HEK293 (cell line): ENCODE data around the gene BCL6.

ENCODE experiments used
- CTCF ChIA-PET: fragments of 350-600 bp; formaldehyde crosslinking; extraction: SDS; loops from one replicate; lab custom pipeline; 2021; ENCODE audit warnings: antibody characterized with exemption; lab: Yijun Ruan, JAX
- POLR2A ChIA-PET: fragments of 300-600 bp; formaldehyde crosslinking; extraction: SDS; loops from one replicate; lab custom pipeline; 2020; ENCODE audit warnings: antibody characterized with exemption, inconsistent platforms; lab: Yijun Ruan, JAX
- H3K27ac ChIP-seq: fragments of 200-500 bp; sonication (Bioruptor generic); 2 replicates; pipeline ENCODE4 v1.5.1; 2014; ENCODE audit warnings: low read depth, low read length, control low read depth, inconsistent platforms; ENCODE audit errors: extremely low read depth
- H3K36me3 ChIP-seq, 2 experiments: fragments of 200-500 bp in 1 of 2; sonication (Bioruptor generic) in 1 of 2; 1 replicate in 1 of 2; 2 replicates in 1 of 2; pipeline ENCODE4 v1.5.1; 2014 to 2017; ENCODE audit warnings: inconsistent platforms in 2 of 2, low read length in 2 of 2; ENCODE audit not compliant: control insufficient read depth in 2 of 2, insufficient read depth in 1 of 2
- H3K4me1 ChIP-seq: fragments of 200-500 bp; sonication (Bioruptor generic); 2 replicates; pipeline ENCODE4 v1.5.1; 2014; ENCODE audit warnings: mild to moderate bottlenecking, low read length, inconsistent platforms; ENCODE audit not compliant: control insufficient read depth, insufficient read depth
- H3K4me3 ChIP-seq: 2 replicates; pipeline ENCODE4 v1.5.1; 2011; ENCODE audit warnings: low read depth, mild to moderate bottlenecking, control low read depth, low read length, moderate library complexity
- H3K9me3 ChIP-seq: fragments of 200-500 bp; sonication (Bioruptor generic); 2 replicates; pipeline ENCODE4 v1.5.1; 2014; ENCODE audit warnings: low read depth, low read length, inconsistent platforms; ENCODE audit not compliant: control insufficient read depth, insufficient read depth
- CTCF ChIP-seq: fragments of 450-650 bp; formaldehyde crosslinking; IDR thresholded peaks from 2 replicates; pipeline ENCODE4 v1.5.1; 2016; ENCODE audit warnings: missing biosample characterization, missing genetic modification characterization
- MYNN ChIP-seq: fragments of 450-650 bp; formaldehyde crosslinking; IDR thresholded peaks from 2 replicates; pipeline ENCODE4 v1.5.1; 2016; ENCODE audit warnings: missing biosample characterization, missing genetic modification characterization, borderline replicate concordance
- PRDM1 ChIP-seq: fragments of 450-650 bp; formaldehyde crosslinking; IDR thresholded peaks from 2 replicates; pipeline ENCODE4; 2016; ENCODE audit warnings: missing biosample characterization, missing genetic modification characterization
- ZFHX2 ChIP-seq: fragments of 450-650 bp; formaldehyde crosslinking; conservative IDR thresholded peaks from 2 replicates; pipeline ENCODE4 v1.5.1; 2016; ENCODE audit warnings: missing biosample characterization, missing genetic modification characterization
- ZNF10 ChIP-seq: fragments of 450-650 bp; formaldehyde crosslinking; IDR thresholded peaks from 2 replicates; pipeline ENCODE4 v1.5.1; 2017; ENCODE audit warnings: missing biosample characterization, missing genetic modification characterization
- ZNF2 ChIP-seq: fragments of 450-650 bp; formaldehyde crosslinking; IDR thresholded peaks from 2 replicates; pipeline ENCODE4 v1.5.1; 2016; ENCODE audit warnings: missing biosample characterization, missing genetic modification characterization
- ZNF280D ChIP-seq: fragments of 450-650 bp; formaldehyde crosslinking; IDR thresholded peaks from 2 replicates; pipeline ENCODE4 v1.5.1; 2016; ENCODE audit warnings: missing biosample characterization, missing genetic modification characterization
- ZNF501 ChIP-seq: fragments of 450-650 bp; formaldehyde crosslinking; IDR thresholded peaks from 2 replicates; pipeline ENCODE4 v1.5.1; 2016; ENCODE audit warnings: missing biosample characterization, missing genetic modification characterization
- ZNF654 ChIP-seq: fragments of 450-650 bp; formaldehyde crosslinking; IDR thresholded peaks from 2 replicates; pipeline ENCODE4 v1.5.1; 2016; ENCODE audit warnings: low read depth, missing biosample characterization, missing genetic modification characterization
- ZNF660 ChIP-seq: fragments of 450-650 bp; IDR thresholded peaks from 2 replicates; pipeline ENCODE4 v1.5.1; 2018; ENCODE audit warnings: missing biosample characterization, mild to moderate bottlenecking, missing genetic modification characterization
- ZNF707 ChIP-seq: fragments of 450-650 bp; formaldehyde crosslinking; IDR thresholded peaks from 2 replicates; pipeline ENCODE4 v1.5.1; 2016; ENCODE audit warnings: missing biosample characterization, missing genetic modification characterization
- TF ChIP-seq, protein P1 (sequence below): fragments of 450-650 bp; formaldehyde crosslinking; IDR thresholded peaks from 2 replicates; pipeline ENCODE4 v1.5.1; 2017; ENCODE audit warnings: missing biosample characterization, missing genetic modification characterization

The BCL6 gene

GRCh38 chr3:187679638-187680396, 65.5 kb downstream of the BCL6 start:
- no peak overlapping the region for H3K27ac ChIP-seq
- POLR2A ChIA-PET: interaction anchor here (1.0 kb wide), 1 partner anchor 360 kb away, joined by 3 read pairs; no protein-coding TSS in a partner anchor
- H3K9me3 ChIP-seq: no peaks in the 10 kb centered on the region
- no peaks in the 10 kb centered on the region for H3K4me1 ChIP-seq
- no peak overlapping the region for H3K4me3 ChIP-seq
- H3K36me3 ChIP-seq: no peaks in the 10 kb centered on the region
- TF ChIP-seq ZNF654 (tag by site-specific recombination): peak; percentile 90
- TF ChIP-seq ZNF280D (tag by site-specific recombination): 0 out of 2 replicates have a peak, but pooled peaks have one; percentile 27
- peak; percentile 81 for TF ChIP-seq CTCF (tag by site-specific recombination)
- no peak for TF ChIP-seq ZNF501 (tag by site-specific recombination)
- TF ChIP-seq ZNF2 (tag by site-specific recombination): 0 out of 2 replicates have a peak, but pooled peaks have one; percentile 47
- TF ChIP-seq PRDM1 (tag by site-specific recombination): peak; percentile 89
- no peak for TF ChIP-seq ZFHX2
- CTCF ChIA-PET: interaction anchor here (0.5 to 11.0 kb wide), 68 partner anchors 9 to 1275 kb away, joined by 3 to 407 read pairs (median 4); partner anchors contain the start of genes RTP2 and SST

DNA sequence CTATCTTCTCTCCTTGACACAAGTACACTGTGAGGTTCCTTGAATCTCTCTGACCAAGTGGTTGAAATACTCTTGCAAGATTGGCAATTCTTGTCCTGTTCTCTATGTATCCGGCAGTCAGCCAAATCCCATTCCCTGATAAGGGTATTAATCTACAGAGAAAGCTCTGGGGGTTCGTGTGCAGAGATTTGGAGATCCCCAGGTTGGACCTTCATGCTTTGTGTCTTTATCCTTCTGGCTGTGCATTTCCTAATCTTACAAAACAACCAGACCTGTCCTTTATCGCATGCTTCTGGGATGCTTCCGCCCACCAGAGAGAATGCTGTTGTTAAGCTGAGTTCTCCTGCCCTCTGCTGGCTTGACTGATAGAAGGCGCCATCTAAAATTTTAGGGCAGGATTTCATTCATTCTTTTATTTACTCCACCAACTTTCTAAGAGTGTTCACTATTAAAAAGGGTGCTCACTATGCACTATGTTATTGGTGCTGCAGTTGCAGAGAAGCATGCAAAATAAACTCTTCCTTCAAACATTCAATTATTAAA, 66.5 kb downstream of the BCL6 start:
- H3K4me1 ChIP-seq: no peaks in the 10 kb centered on the region
- no peaks in the 10 kb centered on the region for H3K9me3 ChIP-seq
- no peaks in the 10 kb centered on the region for H3K36me3 ChIP-seq
- no peak overlapping the region for H3K4me3 ChIP-seq
- CTCF ChIA-PET: interaction anchor here (0.5 to 11.0 kb wide), 60 partner anchors 8 to 1457 kb away, joined by 3 to 407 read pairs (median 4); partner anchors contain the start of genes RTP2 and SST
- POLR2A ChIA-PET: no interaction called here
- peak; percentile 10; the same call in 1 of the 2 replicates for TF ChIP-seq CTCF (tag by site-specific recombination)
- 0 out of 2 replicates have a peak, but pooled peaks have one; percentile 36 for TF ChIP-seq ZNF10
- TF ChIP-seq ZFHX2: peak; percentile 52
- TF ChIP-seq MYNN (tag by site-specific recombination): no peak
- TF ChIP-seq, protein P1, sequence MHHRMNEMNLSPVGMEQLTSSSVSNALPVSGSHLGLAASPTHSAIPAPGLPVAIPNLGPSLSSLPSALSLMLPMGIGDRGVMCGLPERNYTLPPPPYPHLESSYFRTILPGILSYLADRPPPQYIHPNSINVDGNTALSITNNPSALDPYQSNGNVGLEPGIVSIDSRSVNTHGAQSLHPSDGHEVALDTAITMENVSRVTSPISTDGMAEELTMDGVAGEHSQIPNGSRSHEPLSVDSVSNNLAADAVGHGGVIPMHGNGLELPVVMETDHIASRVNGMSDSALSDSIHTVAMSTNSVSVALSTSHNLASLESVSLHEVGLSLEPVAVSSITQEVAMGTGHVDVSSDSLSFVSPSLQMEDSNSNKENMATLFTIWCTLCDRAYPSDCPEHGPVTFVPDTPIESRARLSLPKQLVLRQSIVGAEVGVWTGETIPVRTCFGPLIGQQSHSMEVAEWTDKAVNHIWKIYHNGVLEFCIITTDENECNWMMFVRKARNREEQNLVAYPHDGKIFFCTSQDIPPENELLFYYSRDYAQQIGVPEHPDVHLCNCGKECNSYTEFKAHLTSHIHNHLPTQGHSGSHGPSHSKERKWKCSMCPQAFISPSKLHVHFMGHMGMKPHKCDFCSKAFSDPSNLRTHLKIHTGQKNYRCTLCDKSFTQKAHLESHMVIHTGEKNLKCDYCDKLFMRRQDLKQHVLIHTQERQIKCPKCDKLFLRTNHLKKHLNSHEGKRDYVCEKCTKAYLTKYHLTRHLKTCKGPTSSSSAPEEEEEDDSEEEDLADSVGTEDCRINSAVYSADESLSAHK (tag by site-specific recombination): no peak
- TF ChIP-seq ZNF707 (tag by site-specific recombination): no peak
- TF ChIP-seq ZNF660 (tag by site-specific recombination): peak; percentile 45; the same call in 1 of the 2 replicates
- peak; percentile 72 for TF ChIP-seq ZNF654 (tag by site-specific recombination)
- H3K27ac ChIP-seq: no peak overlapping the region
